Measurements from ENCODE around the gene YWHAG. TPM values are rescaled to one million over a fixed set of nuclear protein-coding genes. Genes with fewer than 3 reads are reported as not detected.

The YWHAG gene
- total and polyA plus RNA-seq, 2 of the 13 experiments (the other 11 are each of a cell fraction or from before 2014, with no cell fraction given) = 36.9 to 67.5 TPM

- TF ChIP-seq PRDM10 (CRISPR knock-in tag; IDR thresholded peaks at IDR 0.05; ENCODE audit: low read depth) (no peak), SYNCRIP (IDR thresholded peaks at IDR 0.05; ENCODE audit: insufficient read depth, low read depth, low read length) (no peak), PCBP1 (IDR thresholded peaks at IDR 0.05; ENCODE audit: borderline replicate concordance, low read depth, low read length) (no peak), ZBTB1 (CRISPR knock-in tag; IDR thresholded peaks at IDR 0.05; ENCODE audit: borderline replicate concordance) (no peak), LCORL (IDR thresholded peaks at IDR 0.05) (no peak), LCORL (CRISPR knock-in tag; IDR thresholded peaks at IDR 0.05) (no peak), ARID2 (CRISPR knock-in tag; IDR thresholded peaks at IDR 0.05; ENCODE audit: borderline replicate concordance) (0 out of 2 replicates have a peak, but pooled peaks have one; percentile 32), ZNF704 (CRISPR knock-in tag; IDR thresholded peaks at IDR 0.05; ENCODE audit: borderline replicate concordance) (no peak), PITX1 (CRISPR knock-in tag; IDR thresholded peaks at IDR 0.05) (no peak), ZNF614 (CRISPR knock-in tag; IDR thresholded peaks at IDR 0.05; ENCODE audit: borderline replicate concordance) (no peak), ZNF292 (CRISPR knock-in tag; IDR thresholded peaks at IDR 0.05; ENCODE audit: borderline replicate concordance, low read depth) (no peak), ZNF790 (CRISPR knock-in tag; IDR thresholded peaks at IDR 0.05; ENCODE audit: borderline replicate concordance) (no peak), XRCC5 (optimal IDR thresholded peaks at IDR 0.05; ENCODE audit: low read length) (no peak), CHD2 (IDR thresholded peaks at IDR 0.05; ENCODE audit: low read depth, low read length) (no peak), ZBED4 (CRISPR knock-in tag; IDR thresholded peaks at IDR 0.05; ENCODE audit: borderline replicate concordance) (no peak), PATZ1 (CRISPR knock-in tag; IDR thresholded peaks at IDR 0.05) (no peak), ZNF598 (CRISPR knock-in tag; IDR thresholded peaks at IDR 0.05; ENCODE audit: borderline replicate concordance) (no peak), ZNF274 (CRISPR knock-in tag; IDR thresholded peaks at IDR 0.05) (no peak)
Measured at GRCh38 chr7:76359978-76360638, 1.3 kb upstream of the YWHAG start (continued).
